NCI-H1930 (cell line): ENCODE measurements around the gene LRP1.
A peak's percentile ranks its signal among the peaks of the same experiment; 100 is the strongest.

ENCODE experiments used
- DNase-seq, 2 experiments: peaks; one replicate each; lab custom pipeline; 2025; lab: John Stamatoyannopoulos, UW

Gene LRP1

DNA sequence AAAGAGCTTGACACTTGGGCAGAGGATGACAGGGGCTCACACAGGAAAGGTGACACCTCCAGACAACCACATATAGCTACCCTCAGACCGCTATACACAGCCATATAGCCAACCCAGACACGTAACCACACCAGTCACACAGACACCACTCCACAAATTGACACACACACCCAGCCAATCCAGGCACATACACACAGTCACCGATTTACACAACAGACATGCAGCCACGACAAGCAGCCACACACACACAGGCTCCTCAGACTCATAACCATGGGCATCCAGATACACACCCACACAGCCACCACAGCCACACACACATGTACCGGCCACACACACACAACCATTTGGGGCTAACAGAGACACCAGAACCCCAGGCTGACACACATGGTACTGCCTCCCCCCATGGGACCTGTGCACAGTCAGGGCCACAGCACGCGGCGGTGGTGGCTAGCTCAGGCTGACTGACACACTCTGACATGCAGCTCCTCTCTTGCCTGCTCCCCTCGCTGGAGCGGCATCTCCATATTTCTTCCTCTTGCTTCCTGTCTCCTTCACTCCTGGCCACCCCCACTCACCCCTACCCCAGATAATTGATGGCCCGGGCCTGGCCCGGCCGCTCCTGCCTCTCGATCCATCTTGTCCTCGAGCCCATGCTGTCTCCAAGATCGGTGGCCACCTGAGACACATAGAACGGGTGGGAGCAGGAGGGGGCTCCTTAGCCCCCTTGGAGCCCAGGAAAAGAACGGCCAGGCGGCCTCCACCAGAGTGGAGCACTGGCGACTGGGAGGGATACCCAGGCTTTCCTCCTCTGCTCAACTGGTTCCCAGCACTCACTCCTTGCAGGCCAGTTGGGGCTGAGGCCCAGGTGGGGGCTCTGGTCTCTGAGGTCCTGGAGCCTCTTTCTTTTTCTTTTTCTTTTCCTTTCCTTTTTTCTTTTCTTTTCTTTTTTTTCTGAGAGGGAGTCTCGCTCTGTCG is 95.2 kb downstream of the LRP1 start:
- DNase-seq, result no peak

GRCh38 chr12:57224278-57224972 is 96.1 kb downstream of the LRP1 start:
- DNase-seq, result no peak

DNA sequence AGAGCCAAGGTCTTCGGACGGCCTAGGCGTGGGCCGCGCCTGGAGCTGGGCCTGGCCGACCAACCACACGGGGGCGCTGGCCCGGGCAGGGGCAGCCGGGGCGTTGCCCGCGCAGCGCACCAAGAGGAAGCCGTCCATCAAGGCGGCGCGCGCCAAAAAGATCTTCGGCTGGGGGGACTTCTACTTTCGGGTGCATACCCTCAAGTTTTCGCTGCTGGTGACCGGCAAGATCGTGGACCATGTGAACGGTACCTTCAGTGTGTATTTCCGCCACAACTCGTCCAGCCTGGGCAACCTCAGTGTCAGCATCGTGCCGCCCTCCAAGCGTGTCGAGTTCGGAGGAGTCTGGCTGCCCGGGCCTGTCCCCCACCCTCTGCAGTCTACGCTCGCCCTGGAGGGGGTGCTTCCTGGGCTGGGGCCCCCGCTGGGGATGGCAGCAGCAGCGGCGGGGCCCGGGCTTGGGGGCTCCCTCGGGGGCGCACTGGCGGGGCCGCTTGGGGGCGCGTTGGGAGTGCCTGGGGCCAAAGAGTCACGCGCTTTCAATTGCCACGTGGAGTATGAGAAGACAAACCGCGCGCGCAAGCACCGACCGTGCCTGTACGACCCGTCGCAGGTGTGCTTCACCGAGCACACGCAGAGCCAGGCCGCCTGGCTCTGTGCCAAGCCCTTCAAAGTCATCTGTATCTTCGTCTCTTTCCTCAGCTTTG is 96.8 kb downstream of the LRP1 start:
- DNase-seq, result no peak

- no peak for DNase-seq
These were observed 97.5 kb downstream of the LRP1 start for GRCh38 chr12:57225680-57226210.

DNA sequence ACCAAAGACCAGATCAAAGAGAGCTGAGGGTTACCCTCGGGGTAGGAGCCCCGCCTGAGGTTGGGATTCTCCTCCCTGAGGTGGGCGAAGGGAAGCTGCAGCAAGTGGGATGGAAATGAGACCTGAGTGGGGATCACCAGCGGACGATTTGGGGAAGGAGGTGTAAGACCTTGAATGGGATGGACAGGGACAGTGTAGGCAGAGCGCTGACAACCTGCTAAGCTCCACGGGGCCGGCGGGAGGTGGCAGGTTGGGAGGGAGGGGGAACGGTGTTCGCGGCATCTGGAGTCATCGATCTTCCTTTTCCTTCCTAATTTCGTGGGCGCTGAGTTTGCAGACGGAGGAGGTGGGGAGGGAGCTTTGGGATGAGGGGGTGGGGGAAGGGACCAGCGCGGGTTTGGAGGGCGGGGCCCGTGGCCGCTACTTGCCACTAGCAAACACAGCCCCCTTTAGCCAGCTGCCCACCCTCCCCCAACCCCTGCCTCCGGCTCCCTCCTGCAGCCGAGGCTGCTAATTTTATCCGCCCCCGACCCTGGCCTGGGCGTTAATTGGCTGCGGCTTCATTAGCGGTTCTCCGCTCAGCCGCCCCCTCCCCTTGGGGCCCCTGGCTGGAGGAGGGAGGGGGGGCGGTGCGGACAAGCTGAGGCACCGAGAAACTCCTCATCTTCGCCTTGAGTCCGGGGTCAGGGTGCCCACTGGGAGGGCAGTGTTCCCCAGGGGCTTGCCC is 98.5 kb downstream of the LRP1 start:
- DNase-seq, result no peak

DNA sequence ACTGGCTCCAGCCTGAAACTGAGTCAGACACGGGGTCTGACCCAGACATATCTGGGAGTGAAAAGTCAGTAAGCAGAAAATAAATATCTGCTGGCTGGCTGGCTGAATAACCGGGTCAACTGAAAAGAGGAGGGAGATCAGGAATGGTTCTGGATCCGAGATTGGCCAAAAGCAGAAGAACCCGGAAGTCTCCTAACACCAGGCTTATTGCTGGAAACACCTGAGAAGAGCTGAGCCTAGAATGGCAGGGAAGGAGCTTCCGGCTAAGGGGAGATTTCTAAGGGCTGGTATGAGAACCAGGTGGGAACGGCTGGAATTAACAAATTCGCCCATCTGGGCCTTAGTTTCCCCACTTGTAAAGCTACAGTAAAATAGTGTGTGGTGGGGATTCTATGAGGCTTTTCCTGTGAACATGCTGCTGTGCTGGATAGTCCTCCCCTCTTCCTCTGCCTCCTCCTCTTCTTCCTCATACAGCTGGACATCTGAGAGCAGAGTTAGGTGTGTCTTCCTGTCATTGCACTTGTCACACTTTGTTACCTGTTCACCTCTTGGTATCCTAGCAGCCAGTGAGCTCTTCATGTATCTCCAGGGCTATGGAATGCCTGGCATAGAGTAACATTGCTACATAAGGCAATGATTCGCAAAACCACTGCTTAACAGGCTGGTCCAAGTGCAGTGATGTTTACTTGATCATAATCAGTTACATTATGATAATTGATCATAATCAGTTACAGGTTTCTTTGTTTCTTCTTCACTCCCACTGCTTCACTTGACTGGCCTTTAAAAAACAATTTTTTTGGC is 99.2 kb downstream of the LRP1 start:
- DNase-seq, result no peak

GRCh38 chr12:57229046-57229633 is 100.9 kb downstream of the LRP1 start:
- no peak for DNase-seq

DNA sequence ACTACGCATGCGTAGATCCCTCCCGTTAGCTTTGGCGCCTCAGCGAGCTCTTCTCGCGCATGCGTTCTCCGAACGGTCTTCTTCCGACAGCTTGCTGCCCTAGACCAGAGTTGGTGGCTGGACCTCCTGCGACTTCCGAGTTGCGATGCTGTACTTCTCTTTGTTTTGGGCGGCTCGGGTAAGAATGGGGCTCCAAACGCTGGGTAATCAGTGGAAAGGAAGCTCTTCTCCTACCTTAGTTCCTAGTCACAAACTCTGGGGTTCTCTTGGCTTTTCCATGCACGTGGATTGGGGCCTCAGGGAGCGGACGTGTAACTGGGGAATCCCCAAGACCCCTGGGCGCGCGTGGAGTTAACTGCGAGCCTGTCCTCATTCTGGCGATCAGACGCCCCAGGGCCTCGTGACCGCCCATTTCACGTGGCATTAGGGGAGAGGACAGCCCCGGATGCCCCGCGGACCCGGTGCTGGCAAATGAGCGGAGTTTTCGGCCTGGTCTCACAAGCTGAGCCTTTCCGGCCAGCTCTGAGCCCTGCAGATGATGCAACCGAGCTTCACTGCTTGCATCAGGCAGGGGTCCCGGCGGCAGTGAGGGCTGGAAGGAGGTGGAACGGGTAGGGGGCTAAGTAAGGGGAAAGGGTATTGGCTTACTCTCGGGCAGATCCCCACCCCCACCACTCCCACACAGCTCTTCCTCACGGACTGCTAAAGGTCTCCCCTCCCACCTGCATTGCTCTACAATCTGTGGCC is 101.5 kb downstream of the LRP1 start, which contains the start of gene SHMT2:
SHMT2 (plus strand) TSS at position 78 of the 747 bp plus-strand sequence; CDS start at position 146, 68 bp downstream.
- peak; percentile 86 to 95 for DNase-seq

DNA sequence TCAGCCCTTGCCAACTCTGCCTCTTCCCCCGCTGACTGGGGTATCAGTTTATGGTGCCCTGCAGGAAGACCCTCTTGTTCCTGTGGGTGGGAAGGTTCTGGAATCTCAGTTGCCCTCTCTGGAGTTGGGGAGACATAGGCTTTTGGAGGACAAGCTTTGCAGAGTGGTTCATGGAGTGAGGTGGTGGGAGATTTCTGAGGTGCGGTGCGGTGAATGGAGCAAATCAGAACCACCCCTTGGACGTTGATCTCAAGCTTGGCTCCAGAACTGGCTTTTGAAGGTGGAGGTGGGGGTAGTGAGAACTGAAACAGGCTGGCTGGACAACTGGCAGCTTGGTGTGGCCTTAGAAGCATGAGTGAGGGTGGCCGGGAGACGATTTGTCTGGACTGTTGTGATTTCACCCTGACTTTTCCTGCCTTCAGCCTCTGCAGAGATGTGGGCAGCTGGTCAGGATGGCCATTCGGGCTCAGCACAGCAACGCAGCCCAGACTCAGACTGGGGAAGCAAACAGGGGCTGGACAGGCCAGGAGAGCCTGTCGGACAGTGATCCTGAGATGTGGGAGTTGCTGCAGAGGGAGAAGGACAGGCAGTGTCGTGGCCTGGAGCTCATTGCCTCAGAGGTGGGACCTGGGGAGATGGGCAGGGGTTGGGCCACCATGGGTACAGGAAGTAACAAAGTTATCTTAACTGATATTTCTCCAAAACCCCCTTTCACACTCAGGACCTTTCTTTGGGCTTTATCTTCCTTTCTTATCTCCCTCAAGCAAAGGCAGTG is 102.3 kb downstream of the LRP1 start:
- no peak for DNase-seq

DNA sequence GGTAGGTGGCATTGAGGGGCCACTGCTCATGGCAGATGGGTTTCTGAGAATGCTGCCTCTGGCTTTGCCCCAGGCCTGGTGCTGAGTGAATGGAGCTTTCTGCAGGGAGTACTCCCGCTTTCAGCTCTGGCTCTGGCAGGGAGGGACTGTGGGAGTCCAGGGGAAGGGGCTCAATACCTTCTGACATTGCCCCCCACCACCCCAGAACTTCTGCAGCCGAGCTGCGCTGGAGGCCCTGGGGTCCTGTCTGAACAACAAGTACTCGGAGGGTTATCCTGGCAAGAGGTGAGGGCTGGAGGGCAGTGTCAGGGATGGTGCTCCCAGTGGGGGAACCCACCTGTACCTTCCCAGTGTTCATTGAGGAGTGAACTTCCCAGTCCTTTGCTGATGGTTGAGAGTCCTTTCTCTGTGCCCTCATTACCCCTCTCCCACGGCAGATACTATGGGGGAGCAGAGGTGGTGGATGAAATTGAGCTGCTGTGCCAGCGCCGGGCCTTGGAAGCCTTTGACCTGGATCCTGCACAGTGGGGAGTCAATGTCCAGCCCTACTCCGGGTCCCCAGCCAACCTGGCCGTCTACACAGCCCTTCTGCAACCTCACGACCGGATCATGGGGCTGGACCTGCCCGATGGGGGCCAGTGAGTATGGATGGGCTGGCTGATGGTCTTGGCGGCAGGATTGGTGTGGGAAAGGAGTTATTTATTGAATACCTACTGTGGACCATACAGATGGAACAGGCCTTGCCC is 103.2 kb downstream of the LRP1 start:
- DNase-seq, result no peak

- DNase-seq, result no peak
These were observed 104.0 kb downstream of the LRP1 start for GRCh38 chr12:57232156-57232756.

DNA sequence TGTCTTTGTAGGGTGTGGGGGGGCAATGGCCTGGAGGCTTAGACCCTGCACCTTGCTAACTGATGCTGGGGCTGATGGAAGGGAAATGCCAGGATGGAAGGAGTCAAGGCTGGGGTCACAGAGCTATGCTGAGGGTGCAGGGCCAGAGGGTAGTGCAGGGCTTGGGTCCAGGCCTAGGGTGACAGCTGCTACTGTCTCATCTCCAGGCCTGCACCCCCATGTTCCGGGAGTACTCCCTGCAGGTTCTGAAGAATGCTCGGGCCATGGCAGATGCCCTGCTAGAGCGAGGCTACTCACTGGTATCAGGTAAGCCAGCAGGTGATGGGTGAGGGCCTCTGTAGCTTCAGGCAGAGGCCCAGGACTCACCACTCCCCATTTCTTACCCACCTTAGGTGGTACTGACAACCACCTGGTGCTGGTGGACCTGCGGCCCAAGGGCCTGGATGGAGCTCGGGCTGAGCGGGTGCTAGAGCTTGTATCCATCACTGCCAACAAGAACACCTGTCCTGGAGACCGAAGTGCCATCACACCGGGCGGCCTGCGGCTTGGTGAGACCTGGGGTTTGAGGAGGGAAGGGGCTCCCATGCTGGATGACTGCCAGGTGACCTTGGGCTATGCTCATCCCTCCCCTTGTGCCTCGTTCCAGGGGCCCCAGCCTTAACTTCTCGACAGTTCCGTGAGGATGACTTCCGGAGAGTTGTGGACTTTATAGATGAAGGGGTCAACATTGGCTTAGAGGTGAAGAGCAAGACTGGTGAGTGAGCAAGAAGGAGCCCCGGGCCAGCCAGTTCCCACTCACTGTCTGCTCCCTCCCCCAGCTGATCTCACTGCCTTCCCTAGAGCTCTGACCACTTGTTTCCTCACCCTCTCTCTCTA is 105.3 kb downstream of the LRP1 start:
- no peak for DNase-seq

DNA sequence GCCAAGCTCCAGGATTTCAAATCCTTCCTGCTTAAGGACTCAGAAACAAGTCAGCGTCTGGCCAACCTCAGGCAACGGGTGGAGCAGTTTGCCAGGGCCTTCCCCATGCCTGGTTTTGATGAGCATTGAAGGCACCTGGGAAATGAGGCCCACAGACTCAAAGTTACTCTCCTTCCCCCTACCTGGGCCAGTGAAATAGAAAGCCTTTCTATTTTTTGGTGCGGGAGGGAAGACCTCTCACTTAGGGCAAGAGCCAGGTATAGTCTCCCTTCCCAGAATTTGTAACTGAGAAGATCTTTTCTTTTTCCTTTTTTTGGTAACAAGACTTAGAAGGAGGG is 105.9 kb downstream of the LRP1 start:
- no peak for DNase-seq

DNA sequence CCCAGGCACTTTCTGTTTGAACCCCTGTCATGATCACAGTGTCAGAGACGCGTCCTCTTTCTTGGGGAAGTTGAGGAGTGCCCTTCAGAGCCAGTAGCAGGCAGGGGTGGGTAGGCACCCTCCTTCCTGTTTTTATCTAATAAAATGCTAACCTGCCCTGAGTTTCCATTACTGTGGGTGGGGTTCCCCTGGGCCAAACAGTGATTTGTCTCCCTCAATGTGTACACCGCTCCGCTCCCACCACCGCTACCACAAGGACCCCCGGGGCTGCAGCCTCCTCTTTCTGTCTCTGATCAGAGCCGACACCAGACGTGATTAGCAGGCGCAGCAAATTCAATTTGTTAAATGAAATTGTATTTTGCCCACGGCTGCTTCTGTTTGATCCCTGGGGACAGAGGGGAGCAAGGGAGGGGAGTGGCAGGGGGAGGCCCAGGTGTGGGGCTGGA is 106.3 kb downstream of the LRP1 start:
- no peak for DNase-seq

DNA sequence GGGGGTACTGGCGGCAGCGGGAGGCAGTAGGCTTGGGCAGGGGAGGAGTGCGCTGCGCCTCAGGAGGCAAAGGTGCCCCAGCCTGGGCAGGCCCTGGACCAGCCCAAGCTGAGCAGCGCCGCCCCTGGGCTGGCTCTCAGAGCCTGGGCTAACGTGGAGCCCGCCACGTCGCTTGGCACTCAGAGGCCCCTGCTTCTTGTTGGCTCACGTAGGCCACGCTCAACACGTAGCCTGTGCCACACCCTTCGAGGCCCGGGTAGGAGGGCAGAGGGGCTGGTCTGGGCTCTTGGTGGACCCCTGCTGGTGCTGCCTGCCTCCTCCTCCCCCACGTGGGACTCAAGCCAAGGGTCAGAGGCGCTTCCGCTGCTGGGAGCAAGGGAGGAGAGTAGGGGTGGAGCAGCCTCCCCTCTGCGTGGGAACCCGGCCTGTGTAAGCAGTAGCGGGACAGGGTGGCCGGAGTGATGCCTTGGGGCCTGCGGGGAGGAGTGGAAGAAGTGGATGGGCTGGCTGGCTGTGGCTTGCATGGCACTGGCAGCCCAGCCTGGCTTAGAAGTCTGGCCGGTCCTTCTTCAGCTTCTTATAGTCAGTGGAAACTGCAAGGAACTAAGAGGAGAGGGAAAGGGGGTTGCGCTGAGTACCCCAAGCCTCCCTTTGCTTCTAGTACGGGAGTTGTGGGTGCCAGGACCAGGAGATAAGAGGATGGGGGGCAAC is 106.9 kb downstream of the LRP1 start:
- no peak for DNase-seq

GRCh38 chr12:57235728-57236131 is 107.4 kb downstream of the LRP1 start:
- DNase-seq, result no peak
